Activated effector memory CD4-positive, alpha-beta T cell treated with anti-CD3 and anti-CD28 coated beads, Interleukin-2, amount 50 U/mL, for 16 hours (primary cell): Measurements from ENCODE around the gene AKAP12.

Experiments used
- DNase-seq: peaks from one replicate; pipeline ENCODE4 v3.0.0-alpha.2; 2020

Gene AKAP12, protein sequence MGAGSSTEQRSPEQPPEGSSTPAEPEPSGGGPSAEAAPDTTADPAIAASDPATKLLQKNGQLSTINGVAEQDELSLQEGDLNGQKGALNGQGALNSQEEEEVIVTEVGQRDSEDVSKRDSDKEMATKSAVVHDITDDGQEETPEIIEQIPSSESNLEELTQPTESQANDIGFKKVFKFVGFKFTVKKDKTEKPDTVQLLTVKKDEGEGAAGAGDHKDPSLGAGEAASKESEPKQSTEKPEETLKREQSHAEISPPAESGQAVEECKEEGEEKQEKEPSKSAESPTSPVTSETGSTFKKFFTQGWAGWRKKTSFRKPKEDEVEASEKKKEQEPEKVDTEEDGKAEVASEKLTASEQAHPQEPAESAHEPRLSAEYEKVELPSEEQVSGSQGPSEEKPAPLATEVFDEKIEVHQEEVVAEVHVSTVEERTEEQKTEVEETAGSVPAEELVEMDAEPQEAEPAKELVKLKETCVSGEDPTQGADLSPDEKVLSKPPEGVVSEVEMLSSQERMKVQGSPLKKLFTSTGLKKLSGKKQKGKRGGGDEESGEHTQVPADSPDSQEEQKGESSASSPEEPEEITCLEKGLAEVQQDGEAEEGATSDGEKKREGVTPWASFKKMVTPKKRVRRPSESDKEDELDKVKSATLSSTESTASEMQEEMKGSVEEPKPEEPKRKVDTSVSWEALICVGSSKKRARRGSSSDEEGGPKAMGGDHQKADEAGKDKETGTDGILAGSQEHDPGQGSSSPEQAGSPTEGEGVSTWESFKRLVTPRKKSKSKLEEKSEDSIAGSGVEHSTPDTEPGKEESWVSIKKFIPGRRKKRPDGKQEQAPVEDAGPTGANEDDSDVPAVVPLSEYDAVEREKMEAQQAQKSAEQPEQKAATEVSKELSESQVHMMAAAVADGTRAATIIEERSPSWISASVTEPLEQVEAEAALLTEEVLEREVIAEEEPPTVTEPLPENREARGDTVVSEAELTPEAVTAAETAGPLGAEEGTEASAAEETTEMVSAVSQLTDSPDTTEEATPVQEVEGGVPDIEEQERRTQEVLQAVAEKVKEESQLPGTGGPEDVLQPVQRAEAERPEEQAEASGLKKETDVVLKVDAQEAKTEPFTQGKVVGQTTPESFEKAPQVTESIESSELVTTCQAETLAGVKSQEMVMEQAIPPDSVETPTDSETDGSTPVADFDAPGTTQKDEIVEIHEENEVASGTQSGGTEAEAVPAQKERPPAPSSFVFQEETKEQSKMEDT (N-terminal part only)

DNA sequence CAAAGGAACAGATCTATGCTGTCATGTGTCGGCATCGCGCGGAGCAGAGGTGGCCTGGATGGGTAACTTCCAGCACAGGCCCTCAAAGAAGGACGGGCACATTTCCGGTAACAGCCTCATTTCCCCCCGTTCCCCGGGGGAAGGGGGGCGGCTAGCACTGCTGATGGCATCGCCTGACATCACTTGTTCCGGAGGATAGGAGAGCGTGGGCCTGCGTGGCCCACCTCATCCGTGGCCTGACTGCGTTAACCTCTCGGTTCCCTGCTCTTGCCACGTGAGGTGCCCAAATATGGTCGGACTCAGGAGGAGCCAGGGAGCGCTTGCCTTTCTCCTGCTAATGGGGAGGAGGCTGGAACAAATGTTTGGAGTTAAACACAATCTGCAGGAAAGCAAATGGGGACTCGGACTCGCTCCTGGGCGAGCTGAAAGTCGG, at the start of gene AKAP12:
AKAP12 (plus strand) TSS at position 365 of the 433 bp plus-strand sequence. CDS start 596 bp downstream, outside the sequence.
- no peak for DNase-seq

DNA sequence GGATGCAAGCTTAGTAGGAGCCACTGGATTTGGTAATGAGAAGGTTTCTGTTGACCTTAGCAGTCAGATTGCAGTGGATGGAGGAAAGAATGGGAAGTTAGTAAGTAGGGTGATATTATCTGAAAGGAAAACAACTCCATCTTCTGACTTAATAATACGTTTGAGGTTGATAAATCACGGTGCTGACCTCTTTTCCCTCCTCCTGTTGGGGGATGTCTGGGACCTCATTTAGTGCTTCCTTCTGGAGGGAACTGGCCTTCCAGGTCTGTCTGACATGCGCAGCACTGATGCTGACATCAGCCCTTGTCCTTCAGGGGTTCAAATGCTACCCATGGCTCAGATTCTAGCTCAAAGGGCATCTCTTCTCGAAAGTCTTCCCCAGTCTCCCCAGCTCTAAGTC, 48.2 kb upstream of the AKAP12 start:
- no peak for DNase-seq

DNA sequence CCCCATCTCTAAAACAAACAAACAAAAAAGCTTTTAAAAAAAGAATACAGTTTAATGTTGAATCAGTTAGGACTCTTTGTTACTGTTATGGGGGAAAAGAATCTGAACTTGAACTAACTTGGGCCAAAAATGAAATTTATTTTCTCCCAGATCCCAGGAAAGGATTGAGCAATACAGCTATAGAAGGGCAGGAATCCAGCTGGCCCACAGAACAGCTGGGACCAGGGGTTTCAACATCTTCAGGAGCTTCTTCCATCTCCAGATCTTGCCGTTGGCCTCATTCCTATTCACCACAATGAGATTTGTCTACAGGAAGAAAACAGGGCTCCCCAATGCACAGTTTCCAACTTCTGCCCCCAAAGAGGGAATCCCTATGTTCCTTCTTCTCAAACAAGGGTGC, 43.2 kb upstream of the AKAP12 start:
- no peak for DNase-seq

DNA sequence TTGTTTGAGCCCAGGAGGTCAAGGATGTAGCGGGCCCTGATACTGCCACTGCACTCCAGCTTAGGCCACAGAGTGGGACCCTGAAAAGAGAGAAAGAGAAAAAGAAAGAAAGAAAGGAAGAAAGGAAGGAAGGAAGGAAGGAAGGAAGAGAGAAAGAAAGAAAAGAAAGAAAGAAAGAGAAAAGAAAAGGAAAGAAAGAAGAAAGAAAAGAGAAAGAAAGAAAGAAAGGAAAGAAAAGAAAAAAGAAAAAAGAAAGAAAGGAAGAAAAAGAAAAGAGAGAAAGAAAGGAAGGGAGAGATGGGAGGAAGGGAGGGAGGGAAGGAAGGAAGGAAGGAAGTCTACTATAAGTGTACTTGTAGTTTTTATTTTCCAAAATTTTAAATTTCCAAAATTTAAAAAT, 42.2 kb upstream of the AKAP12 start:
- no peak for DNase-seq

DNA sequence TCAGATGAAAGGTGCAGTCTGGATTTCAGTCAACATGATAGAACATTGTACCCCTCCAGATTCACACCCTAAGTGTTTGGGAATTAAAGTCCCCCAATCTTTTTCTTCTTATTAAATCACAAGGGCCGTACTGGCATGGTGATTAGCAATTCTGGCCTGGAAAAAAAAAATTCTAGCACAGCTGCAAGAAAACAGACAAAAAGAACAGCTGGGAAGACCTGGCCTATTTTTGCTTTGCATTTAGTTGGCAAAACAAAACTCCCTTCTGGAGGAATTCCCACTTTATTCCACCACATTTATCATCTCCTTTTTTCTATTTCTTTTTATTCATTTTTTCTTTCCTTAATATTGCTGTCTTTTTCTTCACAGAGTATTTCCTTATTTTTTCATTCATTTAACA, 39.8 kb upstream of the AKAP12 start:
- DNase-seq = no peak

DNA sequence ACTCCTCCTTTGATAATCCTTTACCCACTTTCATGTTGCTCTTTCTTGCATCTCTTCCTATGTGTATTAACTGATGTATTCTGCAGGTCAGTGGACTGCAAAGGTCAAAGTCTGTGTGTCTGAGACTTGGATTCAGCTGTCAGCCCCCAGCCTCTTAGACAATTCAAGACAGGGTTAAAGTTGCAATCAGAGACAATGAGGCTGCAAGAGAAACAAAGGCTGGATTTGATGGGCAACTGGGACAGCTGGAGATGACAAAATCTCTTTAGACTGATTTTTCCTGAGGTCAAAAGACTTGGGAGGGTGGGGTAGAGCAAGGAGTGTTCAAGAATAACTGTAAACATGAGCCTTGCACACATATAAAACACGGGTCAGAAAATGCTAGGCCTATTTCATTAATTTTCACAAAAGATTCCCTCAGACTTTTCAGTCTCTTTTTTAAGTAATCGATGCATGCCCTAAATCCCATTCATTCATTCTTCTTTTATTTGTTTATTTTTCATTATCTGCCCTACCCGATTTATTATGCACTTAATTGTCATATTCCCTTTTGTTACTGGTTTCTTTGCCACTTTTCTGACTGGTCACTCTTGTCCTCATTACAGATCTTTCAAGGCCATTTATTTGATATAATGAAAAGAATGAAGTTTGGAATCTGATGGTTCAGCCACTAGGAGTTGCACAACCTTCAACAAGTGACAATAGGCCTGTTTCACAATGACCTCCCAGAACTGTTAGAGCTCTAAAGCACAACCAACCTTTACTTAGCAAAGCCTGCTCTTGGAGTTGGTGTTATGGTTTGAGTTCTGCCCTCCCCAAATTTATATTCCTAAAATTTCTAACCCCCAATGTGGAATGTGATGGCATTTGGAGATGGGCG, 33.8 kb upstream of the AKAP12 start:
- DNase-seq = no peak

DNA sequence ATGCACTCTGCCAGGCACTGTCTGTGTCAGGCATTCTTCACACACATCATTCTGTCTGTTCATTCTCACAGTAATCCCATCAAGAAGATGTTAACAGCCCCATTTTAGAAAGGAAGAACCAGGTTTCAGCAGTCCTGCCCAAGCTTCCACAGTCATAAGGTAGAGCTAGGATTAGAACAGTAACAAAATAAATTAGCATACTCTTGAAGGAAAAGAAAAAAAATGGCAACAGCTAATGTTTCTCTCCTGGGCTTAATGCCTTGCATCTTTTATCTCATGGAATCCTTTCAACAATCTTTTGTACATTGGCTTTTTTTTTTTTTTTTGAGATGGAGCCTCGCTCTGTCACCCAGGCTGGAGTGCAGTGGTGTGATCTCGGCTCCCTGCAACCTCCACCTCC, 32.1 kb upstream of the AKAP12 start:
- DNase-seq = no peak

DNA sequence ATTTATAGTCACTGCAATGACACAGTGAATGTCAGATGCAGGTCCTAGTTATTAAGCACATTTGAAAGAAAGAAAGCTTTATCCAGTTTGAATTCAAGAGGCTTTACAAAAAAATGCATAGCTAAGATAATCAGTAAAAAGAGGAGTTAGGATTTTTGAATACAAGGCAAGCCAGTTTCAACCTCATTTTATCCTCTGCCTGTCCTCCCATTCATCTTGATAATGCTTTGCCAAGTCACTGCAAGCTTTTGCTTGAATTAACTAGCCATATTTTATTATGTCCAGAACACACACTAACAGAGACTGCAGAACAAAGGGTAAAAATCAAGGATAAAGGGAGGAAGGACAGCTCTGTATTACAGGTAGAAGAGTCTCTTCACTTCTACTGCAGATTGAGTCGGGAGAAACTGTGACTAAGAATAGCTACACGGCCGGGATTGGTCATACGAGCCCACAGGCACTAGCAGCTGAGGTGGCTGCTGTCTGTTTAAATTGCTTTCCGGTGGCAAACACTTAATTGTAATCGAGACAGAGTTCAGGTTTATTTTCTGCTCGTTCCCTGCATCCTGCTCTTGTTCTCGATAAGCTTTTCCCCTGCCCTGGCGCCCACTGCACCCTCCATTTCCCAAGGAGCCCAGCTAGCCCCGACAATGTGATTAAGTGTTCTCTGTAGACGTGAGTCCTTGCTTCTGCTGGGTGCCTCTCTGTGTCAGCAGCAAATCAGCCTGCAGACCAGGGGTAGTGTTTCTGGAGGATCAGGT, 30.5 kb upstream of the AKAP12 start:
- DNase-seq = no peak

DNA sequence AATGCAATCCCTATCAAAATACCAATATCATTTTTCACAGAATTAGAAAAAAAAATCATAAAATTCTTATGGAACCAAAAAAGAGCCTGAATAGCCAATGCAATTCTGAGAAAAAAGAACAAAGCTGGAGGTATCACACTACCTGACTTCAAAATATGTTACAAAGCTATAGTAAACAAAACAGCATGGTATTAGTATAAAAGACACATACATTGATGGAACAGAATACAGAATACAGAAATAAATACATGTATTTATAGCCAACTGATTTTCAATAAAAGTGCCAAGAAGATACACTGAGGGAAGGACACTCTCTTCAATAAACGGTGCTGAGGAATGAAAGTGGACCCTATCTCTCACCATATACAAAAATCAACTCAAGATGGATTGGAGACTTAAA, 28.7 kb upstream of the AKAP12 start:
- no peak for DNase-seq

DNA sequence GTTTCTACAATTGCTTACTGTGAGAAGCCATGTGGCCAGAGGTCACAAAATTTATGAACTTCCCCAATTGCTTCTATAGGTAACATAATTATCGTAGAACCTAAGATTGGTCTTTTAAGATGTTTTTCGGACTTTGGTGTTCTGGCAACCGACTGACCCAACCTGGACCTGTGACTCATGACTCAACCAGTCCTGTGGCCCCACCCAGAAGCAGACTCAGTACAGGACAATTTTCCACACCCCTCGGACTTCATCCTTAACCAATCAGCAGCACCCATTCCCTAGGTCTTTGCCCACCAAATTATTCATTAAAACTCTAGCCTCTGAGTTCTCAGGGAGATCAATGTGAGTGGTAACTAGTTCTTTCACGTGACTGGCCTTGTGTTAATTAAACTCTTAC, 26.4 kb upstream of the AKAP12 start:
- no peak for DNase-seq

DNA sequence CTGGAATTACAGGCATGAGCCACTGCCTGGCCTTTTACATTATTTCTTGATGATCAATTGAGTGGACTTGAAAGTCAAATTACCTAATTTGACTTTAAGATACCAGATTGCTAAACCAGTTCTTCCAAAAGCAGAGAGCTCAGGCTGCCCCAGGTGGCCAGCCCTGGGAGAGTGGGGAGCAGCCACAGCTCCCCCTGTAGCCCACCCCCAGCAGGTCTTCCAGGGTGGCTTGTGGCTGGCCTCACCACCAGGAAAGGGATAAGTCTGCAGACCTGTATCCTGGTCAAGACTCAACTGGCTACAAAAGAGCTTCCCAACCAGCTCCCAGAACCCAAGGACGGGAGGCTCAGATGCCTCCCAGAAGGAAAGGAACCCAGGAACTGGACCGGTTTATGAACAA, 23.8 kb upstream of the AKAP12 start:
- no peak for DNase-seq

DNA sequence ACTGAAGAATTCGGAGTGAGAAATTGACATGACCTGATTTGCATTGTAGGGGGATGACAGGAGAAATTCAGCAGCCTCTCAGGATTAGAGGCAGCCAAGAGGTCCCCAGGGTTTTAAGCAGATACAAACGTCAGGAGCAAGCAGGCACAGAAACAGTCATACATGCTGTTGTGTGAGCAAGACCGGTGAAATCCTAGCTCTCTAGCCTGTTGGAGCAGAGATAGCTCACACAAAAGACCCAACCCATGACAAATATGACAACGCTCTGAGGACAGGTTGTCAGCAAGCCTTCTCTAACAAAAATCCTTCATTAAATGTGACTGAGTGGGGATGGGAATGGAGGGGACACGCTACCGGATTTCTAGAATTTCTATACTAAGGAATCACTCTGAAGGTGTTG, 23.0 kb upstream of the AKAP12 start:
- DNase-seq = no peak

DNA sequence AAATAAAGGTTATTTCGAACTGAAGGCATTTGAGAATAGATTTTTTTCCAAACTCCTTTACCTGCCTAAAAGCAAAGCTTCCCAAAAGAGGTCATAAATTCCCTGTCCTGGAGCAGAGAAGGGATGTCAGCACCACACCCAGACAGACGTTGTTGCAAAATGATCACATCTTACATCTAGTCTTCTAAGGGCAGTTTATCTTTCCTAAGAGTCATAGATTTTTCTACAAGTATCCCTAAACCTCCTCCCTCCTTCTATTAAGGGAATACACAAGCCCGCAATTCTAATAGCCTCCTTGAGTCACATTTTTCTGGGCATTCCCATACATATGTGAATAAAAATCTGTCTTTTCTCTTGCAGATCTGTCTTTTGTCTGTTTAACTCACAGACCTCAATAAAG, 20.6 kb upstream of the AKAP12 start:
- DNase-seq = no peak

DNA sequence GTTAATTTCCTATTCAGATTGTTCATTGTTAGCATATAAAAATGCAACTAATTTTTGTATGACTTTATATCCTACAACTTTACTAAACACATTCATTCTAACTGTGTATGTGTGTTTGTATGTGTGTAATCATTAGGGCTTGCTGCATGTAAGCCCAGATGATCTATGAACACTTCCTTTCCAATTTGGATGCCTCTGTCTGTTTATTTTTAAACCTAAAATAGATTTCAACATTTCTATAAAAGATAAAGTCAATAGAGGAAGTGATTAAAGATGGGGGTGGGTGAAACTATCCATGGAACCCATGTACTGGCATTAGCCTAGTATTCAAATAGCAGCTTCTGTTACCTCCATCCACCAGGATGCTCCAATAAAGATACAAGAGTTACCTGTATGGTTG, 15.7 kb upstream of the AKAP12 start:
- DNase-seq = no peak

DNA sequence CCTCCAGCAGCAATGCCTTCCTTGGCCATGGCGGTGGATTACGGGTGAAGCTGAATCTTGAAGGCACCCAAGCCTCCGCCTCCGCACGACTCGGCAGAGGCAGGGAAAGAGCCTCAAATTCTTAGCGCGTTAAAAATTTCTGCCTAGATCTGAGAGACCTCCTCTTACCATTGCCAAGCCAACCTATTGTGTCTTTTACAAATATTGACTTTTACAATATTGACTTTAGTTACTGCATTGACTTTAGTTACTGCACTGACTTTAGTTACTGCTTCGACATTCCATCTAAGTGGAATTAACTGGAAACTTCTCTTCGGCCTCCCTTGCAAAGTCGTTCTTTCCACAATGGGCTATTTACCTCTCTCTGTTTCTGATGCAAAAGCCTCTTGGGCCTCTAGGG, 13.8 kb upstream of the AKAP12 start:
- DNase-seq = no peak

DNA sequence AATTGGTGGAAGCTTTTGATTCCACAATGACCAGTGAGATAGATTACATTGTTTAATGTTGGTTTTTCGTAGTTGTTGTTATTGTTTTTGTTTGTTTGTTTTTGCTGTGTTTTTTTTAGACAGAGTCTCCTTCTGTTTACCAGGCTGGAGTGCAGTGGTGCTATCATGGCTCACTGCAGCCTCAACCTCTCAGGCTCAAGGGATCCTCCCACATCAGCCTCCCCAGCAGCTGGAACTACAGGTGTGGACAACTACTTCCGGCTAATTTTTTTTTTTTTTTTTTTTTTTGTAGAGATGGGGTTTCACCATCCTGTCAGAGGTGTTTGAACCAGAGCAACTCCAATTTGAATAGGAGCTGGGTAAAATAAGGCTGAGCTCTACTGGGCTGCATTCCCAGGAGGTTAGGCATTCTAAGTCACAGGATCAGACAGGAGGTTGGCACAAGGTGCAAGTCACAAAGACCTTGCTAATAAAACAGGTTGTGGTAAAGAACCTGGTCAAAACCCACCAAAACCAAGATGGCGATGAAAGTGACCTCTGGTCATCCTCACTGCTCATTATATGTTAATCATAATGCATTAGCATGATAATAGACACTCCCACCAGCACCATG, 10.9 kb upstream of the AKAP12 start:
- DNase-seq = no peak

DNA sequence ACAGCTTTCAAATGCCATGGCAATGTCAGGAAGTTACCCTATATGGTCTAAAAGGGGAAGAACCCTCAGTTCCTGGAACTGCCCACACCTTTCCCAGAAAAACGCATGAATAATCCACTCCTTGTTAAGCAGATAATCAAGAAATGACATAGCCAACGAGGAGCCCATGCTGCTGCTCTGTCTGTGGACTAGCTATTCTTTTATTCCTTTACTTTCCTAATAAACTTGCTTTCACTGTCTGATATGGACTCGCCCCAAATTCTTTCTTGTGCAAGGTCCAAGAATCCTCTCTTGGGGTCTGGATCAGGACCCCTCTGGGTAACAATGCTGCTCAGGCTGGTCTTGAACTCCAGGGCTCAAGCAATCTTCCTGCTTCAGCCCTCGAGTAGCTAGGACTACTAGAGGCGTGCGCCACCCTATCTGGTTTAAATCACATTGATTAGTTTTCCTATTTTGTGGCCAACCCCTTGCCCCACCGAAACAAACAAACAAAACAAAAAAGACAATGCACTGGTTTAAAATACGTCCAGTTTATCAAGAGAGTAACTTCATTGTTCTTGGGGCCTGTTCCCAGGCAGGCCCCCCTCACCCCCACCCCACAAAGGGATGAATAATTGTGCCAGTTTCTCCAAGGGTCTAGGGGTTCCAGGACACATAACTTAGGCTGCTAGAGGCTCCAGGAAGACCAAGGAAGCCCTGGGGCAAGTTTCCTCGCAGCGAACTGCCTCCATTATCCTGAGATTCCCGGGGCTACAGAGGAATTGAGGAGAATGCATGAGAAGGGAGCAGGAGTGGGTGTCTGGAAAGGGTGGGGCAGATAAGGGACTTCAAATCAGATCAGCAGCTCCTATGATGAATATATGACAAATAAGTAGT, 10.1 kb upstream of the AKAP12 start:
- DNase-seq = no peak

DNA sequence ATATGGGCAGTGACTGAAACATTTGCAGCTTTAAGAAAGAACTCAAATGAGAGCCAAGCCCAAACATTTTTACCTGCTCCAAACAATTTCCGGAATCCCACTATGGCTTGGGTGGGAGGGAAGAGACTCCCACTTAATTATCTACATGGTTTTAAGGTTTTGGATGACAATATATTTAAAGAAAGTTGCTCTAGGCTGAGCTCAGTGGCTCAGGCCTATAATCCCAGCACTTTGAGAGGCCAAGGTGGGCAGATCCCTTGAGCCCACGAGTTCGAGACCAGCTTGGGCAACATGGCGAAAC, 9.5 kb upstream of the AKAP12 start:
- no peak for DNase-seq

DNA sequence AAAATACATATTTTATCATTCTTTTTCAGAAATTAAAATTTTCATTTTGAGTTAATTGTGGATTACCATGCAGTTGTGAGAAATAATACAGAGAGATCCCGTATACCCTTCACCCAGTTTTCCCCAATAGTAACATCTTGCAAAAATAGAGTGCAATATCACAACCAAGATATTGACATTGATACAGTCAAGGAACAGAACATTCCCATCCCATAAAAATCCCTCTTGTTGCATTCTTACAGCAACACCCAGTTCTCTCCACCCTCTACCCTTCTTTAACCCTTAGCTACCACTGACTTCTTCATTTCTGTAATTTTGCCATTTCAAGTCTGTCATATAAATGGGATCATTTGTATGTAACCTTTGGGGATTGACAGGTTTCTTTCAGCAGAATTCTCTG, 6.9 kb upstream of the AKAP12 start:
- DNase-seq = no peak

DNA sequence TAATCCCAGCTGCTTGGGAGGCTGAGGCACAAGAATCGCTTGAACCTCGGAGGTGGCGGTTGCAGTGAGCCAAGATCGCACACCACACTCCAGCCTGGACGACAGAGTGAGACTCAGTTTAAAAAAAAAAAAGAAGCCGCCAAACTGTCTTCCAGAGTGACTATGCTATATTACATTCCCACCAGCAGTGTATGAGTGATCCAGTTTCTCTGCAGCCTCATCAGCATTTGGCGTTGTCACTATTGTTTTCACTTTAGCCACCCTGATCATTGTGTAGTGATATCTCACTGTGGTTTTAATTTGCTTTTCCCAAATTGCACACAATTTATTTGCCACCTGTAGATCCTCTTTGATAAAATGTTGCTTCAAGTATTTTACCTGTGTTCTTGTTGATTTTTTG, 6.0 kb upstream of the AKAP12 start:
- DNase-seq = no peak
